ENCODE data around the gene FCRL5.
"Not testable (repeated sequence)": the region's sequence is repeated elsewhere in the genome, so short reads cannot be mapped to it uniquely, and the experiment has no call there.

The FCRL5 gene

DNA sequence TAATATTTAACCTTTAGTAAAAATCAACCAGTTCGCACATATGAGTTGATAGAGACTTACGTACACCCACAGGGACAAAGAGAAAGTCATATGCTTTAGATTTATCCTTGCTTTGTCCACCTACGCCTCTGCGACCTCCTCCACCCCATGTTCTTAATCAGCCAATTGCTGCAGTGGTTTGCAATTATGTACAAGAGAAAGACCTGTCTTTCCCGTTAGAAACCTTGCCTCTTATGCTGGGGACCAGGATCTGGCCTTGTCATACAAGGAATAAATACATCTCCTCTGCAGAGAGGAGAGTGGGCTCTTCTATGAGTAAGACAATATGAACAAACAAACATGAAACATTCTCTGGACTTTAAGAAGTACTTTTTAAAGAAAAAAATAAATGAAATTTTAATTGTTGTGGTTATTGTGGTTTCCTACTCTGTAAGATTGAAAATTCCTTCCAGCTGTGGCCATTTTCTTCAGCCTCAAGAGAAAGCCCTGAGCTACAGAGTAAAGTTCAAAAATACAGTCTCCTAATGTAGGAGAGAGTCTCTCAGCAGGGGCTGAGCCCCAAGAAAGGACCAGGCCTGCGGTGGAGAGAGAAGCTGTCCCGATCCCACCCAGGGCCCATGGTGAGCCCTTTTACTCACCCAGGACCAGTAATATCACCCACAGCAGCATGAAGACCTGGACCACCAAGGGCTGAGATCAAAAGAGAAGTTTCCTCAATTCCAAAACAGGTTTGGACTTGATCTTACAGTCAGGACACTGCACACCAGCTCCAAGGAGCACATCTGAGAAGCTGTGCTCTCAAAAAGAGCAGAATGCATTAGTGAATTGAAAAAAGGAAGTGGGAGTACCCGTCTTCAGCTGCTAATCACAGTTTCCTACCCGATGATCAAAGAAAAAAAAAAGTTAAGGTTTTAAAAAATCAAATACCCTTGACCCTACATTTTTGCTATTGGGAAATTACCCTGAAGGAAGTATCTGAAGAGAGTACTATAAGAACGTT is at the start of gene FCRL5:
Gene FCRL5, minus strand, starts transcription at position 822 of the 1,000 bp plus-strand sequence. Its CDS starts 153 bp downstream, at position 669.
- DNase-seq: no peak

DNA sequence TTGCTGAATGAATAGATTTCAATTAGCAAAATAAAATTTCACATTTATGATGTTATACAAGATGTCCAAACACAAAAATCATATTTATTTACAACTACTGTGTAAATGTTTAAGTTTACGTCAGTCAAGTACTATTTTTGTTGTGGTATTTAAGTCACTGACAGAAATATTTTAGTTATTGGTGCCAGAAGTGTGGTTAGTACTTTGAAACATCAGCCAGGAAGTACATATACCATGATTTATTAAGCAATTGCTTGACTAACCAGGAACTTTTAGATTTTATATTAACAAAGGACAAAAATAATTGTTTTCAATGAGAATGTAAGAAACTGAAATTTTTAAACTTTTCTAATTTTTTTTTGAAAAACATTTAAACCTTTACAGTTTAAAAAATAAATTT is 47.9 kb upstream of the FCRL5 start:
- DNase-seq: no peak

GRCh38 chr1:157597959-157598667 is 45.8 kb upstream of the FCRL5 start, which contains the start of gene FCRL4:
Gene FCRL4 (minus strand): TSS chr1:157598085. CDS start chr1:157597944, 141 bp downstream.
- DNase-seq: no peak

- DNase-seq: no peak
Observed at GRCh38 chr1:157596384-157596783, 44.1 kb upstream of the FCRL5 start.

DNA sequence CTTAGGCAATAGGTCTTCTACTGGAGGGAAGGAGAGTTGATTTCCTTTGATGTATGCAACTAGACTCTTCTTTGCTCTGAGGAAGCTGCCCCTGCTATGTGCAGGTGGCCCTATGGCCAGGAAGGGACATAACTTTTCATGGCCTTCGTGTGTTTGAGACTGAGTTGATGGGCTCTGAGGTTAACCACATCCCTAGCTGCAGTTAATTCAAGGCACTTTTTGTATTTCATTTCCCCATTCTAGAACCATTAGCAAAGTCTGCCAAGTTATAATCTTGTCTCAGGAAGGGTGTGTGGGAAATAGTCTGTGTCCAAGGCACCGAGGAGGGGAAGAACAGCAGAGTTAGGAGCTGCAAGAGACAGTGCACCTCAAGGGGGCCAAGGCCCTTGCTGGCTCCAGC is 43.0 kb upstream of the FCRL5 start:
- no peak for DNase-seq

GRCh38 chr1:157585984-157586383 is 33.7 kb upstream of the FCRL5 start:
- no peak for DNase-seq

DNA sequence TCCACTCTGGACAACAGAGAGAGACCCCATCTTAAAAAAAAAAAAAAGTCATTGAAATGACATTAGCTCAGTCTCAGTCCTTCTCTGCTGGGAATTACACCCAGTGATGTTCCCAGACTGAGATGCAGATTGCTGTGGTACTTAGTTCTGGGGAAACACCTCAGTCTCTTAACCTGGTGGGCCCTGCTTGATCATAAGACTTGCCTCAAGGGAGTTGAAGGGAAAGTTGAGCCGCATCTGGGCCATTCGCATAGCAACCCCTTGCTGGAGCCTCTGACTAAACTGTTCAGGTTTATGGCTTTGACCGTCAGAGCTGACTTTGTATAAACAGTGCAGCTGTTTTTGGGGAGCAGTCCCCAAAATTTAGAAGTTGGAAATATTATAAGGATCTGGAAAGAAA is 32.2 kb upstream of the FCRL5 start:
- no peak for DNase-seq

DNA sequence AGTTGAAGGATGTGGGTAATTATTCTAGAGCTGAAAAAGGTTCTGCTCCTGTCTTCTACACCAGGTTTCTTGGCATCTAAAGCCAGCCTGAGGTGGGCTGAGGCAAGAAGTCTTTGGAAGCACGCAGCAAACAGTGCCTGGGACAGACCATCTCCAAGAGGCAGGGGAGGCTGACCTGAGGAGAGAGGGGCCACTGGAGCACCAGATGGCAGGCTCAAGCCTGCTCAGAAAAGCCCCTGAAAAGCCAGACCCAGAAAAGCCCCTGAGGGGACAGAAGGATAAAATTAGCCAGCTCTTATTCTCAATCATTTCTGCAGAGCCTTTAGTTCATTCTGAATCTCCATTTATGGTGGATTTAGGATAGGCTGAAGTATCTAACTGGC is 28.5 kb upstream of the FCRL5 start:
- no peak for DNase-seq

DNA sequence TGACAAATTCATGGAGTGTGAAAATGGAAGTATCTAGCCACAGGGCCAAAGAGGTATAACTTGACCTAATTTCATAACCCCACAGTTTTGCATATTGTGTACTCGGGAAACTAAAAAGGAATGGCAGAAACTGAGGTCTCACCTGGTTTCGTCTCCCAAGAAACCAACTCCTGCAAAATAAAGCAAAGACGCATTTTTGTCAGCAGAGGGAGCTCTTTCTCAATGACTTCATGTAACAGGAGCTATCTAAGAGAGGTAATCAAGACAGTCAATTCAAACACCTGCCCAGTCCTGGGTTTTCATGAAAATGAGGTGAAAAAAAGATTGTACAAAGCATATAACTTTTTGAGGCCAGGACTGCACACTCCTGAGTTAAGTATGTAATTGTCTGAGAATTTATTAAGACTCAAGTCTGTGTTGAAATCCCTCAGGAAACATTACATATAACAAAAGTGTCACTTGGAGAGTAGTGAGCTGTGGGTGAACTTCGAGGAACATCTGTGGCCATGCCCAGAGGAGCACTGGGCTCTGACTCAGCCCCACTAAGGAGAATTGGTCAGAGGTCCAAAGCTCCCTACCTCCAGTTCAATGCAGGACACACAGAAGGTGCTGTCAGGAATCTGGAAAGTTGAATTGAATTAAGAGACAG is 28.0 kb upstream of the FCRL5 start:
- DNase-seq: no peak

DNA sequence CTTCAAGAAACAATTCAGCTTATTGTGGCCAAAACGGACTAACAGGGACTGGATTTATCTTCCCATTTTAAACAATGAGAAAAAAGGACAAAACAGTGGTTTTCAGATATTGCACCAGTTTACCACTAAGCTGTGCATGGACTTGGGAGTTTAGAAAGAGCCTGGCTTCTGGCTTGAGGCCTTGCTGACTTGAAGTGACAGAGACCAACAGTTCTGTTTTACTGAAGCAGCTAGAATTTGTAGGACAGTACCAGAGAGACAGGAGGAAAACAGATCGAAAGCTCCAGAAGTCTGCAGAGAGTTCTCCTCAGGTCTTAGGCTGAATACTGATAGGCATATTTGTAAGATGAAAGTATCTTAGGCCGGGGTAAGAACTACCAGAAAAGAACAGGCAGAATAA is 25.1 kb upstream of the FCRL5 start:
- DNase-seq: no peak

- no peak for DNase-seq
Observed at GRCh38 chr1:157575744-157576143, 23.4 kb upstream of the FCRL5 start.

DNA sequence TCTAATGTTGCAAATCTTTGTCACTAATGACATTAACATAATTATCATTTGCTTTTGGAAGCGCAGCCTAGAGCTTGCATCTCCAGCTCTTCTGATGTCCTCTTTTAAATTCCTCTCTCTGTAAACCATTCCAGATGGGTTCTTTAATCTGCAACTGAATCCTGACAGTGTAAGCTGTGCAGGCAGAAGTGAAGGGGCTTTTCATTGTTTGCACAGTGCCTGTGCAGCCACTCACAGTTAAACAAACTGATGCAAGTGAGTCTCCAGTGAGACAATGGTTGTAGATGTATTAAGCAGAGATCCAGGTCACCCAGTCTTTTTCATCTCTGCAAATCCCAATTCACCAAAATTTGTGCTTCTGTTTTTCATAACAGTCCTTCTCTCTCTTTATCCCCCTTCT is 22.5 kb upstream of the FCRL5 start:
- DNase-seq: no peak

DNA sequence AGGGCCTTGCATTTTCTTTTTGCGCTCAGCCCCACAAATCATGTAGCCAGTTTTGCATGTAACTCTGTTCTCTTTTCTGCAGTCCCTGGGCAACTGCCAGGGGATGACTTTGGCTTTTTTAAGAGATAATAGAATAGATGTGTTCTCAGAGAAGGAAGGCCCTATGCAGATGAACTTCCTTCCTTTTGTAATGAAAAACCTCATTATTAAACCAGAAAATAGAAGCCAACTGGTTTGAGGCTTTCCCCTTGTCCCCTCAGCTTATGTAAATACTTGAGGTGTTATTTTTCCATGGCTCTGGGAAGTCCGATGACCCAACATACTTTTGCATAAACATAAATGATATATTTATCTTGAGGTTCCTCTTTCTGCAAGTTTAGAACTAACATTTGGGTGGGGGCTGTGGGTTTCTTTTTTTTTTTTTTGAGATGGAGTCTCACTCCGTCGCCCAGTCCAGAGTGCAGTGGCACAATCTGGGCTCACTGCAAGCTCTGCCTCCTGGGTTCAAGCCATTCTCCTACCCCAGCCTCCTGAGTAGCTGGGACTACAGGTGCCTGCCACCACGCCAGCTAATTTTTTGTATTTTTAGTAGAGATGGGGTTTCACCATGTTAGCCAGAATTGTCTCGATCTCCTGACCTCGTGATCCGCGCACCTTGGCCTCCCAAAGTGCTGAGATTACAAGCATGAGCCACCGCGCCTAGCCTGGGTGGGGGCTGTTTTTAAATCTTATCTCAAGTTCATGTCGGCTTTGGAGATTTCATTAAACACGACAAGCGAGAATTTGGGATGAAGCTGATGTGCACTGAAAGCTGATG is 14.4 kb upstream of the FCRL5 start:
- no peak for DNase-seq

DNA sequence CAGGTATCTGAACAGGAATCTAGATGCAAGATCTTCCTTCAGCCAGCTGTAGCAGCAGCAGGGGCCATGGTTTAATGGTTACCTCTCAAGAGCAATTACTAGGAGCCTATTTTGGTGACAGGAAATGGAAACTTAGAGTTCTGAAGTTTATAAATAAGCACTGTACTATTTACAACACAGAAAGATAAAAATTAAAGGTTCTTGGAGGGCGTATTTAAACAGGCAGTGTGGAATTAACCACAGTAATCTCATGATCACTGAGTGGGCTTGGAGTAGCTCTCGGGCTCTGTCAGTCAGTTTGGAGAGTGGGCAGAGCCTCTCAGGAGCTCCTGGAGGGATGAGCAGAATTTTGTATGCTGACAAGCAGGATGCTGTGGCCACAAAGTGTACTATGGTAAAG is 10.2 kb upstream of the FCRL5 start:
- DNase-seq: no peak

DNA sequence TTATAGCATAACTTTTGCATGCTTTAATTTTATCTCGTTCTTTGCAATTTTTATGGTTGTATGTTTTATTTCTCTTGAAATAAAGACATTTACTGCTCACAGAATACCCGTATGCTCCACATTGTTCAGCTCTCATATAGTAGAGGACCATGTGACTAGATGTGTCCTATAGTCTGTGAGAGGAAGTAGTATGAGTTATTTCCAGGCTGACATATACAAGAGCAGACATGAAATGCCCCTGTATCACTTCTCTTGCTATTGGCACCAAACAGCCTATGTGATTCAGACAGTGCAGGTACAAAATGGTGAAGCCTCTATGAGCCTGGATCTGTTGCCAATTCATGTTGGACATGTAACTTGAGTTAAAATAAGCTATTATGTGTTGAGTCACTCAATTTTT is 5.8 kb upstream of the FCRL5 start:
- DNase-seq: no peak

GRCh38 chr1:157548081-157548480 is 4.2 kb downstream of the FCRL5 start:
- not testable (repeated sequence) for DNase-seq

DNA sequence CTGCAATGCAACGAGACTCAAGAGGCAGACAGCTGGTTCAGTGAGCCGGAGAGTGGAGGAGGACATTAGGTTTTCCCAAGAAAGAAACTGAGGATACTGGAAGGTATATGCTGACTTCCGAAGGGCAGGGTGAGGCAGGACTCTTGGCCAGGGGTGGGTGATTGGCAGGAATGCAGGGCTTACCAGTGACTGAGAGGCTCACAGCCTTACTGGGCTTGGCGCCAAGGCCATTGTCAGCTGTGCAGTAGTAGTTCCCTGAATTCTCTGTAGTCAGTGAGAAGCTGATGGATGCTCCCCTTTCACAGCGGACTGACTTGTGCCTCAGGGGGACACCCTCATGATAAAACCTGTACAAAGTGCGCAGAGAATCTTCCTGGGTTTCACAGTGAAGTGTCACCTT is 9.6 kb downstream of the FCRL5 start:
- no peak for DNase-seq

GRCh38 chr1:157540852-157541251 is 11.5 kb downstream of the FCRL5 start:
- no peak for DNase-seq

DNA sequence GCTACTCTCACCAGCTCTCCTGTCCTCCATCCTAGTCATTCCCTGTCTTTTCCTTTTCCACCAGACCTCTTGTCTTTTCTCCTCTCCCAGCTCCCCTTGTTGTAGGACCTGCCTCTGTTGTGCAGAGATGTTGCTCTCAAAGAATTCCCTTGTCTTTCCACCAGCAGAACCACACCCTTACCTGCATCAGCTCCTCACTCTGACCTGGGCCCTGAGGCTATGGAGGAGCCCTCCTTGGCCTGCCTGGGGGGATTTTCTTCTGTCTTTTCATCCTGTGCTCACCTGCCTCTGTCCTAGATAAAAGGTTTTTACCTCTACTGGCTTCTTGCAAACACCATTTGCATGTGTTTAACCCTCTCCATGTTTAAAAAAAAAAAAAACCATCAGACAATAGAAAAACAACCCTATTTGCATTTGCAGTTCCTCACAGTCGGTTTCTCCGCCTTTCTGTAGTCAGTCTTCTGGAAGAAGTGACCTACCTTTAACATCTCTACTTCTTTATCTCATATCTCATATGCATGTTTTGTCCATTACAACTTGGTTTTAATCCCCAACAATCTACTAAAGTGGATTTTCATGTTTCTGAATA is 12.1 kb downstream of the FCRL5 start:
- no peak for DNase-seq

GRCh38 chr1:157539568-157539967 is 12.7 kb downstream of the FCRL5 start:
- DNase-seq: no peak

DNA sequence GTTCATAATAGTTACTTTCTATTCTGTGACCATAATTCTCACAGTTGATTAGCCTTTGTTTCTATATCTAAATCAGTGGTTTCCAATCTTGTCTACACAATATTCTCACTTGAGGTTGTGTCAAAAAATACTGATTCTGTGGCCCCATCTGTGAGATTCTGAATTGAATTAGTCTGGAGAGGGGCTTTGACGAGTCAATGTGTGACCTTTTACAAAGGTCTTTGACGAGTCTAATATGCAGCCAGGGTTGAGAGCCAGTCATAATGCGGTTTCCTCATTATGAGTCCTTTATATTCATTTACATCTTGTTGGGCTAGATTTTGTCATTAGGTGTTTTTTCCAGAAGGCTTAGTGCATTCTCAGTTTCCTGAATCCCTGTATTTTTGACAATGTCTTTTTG is 19.7 kb downstream of the FCRL5 start:
- DNase-seq: no peak

Measured in CD4-positive, alpha-beta T cell treated with Interleukin-15 for 1 hour (primary cell).